HG03342 (cell line): ENCODE measurements around the gene PRAC1.

Source experiments
- ATAC-seq: cut with Tn5 transposase; IDR thresholded peaks from one replicate; pipeline ENCODE4 v1.9.1; 2021; ENCODE audit warnings: mild to moderate bottlenecking, moderate library complexity; ENCODE audit not compliant: unreplicated experiment

PRAC1 gene

GRCh38 chr17:48747445-48748363 is 25.4 kb upstream of the PRAC1 start:
- ATAC-seq: no peak

- no peak for ATAC-seq
Measured at GRCh38 chr17:48746916-48747444, 24.7 kb upstream of the PRAC1 start.

DNA sequence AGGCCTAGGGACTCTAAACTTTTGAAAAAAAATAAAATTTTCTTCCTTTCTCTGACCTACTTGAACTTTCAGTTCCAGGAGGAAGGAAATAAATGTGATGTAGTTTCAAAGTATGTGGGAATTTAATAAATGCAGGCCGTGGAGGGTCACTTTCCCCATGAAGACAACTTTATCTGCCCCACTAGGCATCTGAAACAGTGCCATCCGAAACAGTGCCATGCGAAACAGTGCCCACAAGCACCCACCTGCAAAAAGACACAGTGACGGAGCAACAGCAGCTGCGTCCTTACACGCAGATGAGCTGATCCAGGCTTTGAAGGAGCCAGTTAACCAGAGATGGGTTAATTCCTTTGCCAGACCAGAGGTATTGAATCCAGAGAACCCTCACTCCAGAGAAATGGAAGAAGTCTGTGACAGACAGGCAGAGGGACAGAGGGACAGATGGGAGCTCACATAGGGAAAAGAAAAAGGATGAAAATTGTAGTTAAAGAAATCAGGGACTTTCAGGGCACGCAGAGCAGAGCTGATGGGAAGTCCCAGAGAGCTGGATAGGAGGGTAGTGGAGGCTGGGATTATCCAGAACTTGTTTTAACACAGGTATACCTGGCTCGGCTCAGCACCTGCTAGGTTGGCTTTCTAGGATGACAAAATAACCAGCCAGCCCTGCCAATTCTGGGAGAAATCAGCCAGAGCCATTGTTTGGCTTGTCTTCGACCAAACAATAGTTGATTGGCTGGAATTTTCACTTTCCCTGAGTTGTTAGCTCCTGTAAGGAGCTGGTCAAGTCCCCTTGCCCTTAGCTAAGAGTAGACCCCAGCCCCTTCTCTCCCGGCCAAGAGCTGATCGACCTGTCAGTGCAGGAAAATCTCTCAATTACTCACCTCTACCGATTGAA is 23.3 kb upstream of the PRAC1 start:
- no peak for ATAC-seq

- ATAC-seq: no peak
Measured at GRCh38 chr17:48740537-48740936, 18.2 kb upstream of the PRAC1 start.

- ATAC-seq: no peak
Measured at GRCh38 chr17:48738803-48739526, 16.6 kb upstream of the PRAC1 start.

- ATAC-seq: no peak
Measured at GRCh38 chr17:48738424-48738802, 16.1 kb upstream of the PRAC1 start.

GRCh38 chr17:48737330-48738043 is 15.2 kb upstream of the PRAC1 start:
- no peak for ATAC-seq

GRCh38 chr17:48735062-48735351 is 12.7 kb upstream of the PRAC1 start:
- ATAC-seq: no peak

- ATAC-seq: no peak
Measured at GRCh38 chr17:48734333-48735061, 12.2 kb upstream of the PRAC1 start.

DNA sequence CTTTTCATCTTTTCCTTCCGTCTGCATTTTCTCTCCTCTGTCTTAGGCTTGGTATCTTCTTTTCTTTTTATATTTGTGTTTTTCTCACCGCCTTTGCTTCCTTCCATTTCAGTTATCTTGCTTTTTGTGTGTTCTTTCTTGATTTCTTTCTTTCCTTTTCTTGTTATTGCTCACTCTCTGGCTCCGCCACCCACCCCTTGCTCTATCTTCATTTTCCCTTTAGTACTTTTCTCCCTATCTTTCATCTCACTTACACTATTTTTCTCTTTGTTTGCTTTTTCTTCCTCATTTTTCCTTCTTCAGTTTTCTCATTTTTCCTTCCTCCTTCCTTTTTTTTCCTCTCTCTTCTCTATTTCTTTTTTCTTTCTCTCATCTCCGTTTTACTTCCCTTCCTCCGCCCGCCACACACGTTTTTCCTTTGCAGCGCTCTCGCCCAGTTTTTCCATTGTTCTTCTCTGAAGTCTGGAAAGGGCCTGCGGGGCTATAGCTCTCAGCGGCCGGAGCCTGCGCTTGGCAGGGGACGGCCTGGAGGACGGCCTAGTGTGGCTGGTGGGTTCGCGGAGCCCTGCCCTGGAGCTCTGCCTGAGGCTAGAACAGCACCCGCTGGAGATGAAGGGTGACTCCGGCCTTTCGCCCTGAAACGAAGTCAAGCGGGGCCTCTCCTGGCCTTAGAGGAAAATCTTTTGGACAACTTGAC is 11.5 kb upstream of the PRAC1 start:
- ATAC-seq: no peak

- ATAC-seq: no peak
Measured at GRCh38 chr17:48732688-48733629, 10.6 kb upstream of the PRAC1 start.

- no peak for ATAC-seq
Measured at GRCh38 chr17:48731355-48731754, 9.0 kb upstream of the PRAC1 start.

- ATAC-seq: no peak
Measured at GRCh38 chr17:48730240-48730550, 7.9 kb upstream of the PRAC1 start.

DNA sequence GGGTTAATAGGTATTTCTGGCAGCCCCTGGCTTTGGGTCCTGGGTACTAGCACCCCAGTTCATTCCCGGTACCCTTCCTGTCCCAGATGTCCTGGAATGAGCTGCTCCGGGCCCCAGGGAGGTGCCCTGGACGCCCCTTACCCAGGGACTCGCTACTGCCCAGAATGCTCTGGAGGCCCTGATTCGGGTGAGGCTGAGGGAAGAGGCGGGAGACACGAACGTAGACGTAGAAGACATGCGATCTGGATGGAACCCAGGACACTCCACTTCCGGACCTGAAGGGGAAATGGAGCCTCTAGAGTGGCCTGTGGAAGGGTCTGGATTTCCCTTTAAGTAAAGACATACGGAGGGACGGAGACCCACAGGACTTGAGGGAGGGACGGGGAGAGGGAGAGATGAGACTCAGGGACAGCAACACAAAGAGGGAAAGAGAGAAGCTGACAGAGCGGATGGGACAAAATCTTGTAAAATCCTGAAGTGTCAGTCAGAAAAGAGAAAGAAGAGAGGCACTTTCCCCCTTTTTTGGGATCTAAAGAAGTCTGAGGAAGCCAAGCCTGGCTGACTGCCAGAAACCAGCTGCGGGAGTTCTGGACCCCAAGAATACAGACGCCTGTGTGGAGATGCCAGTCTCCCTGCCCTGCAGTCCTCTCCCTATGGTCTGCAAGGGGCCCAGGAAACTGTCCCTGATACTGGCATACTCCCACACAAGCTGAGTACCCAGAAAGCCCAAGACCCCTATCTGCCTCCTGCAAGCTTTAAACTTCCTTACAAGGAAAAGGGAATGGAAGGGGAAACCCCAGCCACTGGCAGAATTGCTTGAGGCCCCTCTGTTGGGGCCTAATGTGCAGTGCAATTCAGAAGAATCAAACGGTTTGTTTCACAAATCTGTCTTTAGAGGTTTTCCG is 7.3 kb upstream of the PRAC1 start:
- ATAC-seq: no peak

GRCh38 chr17:48728232-48729231 is 6.2 kb upstream of the PRAC1 start, which contains the start of gene HOXB13:
Gene HOXB13 (minus strand): TSS chr17:48728750. CDS start chr17:48728593, 157 bp downstream.
- ATAC-seq: no peak
